ENCODE measurements around the gene CHMP4A. TPM values are rescaled to one million over a fixed set of nuclear protein-coding genes. Genes with fewer than 3 reads are reported as not detected.

Gene CHMP4A
- total and polyA plus RNA-seq, 2 of the 13 experiments (the other 11 are each of a cell fraction or from before 2014, with no cell fraction given) = 83.6 to 113 TPM

DNA sequence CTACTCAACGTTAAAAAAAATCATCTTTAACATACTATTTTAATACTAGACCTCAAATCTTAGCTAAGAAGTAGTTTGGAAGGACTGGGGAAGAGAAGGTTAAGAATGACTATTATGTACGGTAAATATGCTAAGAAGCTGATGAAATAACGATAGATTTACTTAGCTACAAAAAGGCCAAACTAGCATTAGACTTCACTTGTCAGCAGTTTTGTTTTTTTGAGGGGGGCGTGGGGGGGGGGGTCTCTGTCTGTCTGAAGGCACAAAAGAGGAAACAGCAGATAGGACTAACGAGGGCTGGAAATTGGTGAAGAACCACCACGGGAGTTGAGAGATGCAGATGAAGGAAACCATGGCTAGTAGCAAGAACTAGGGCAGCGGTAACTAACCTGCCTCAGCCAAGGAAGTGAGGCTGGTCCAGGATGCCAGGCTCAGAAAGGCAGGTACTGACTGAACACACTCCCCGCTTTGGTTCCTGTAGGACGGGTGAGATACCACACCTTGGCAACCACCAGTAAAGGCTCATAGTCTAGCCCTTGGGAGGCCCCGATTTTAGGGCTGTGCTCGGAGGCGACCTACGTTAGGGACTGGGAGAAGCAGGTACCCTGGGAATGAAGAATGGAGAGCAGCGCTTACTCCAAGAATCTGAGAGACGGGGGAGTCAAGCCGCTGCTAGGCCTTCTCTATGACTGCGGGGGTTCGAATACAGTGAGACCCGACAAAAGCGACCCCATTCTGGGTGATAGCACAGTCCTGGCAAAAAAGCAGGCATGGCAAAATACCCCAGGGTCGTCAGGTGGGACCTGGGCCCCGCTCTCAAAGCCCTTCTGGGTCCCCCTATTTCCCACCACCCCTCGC lies 18.2 kb upstream of the CHMP4A start (continued):
- TF ChIP-seq ETV6 (CRISPR knock-in tag; conservative IDR thresholded peaks at IDR 0.05) (no peak), ZNF136 (CRISPR knock-in tag; IDR thresholded peaks at IDR 0.05; ENCODE audit: low read depth) (0 out of 2 replicates have a peak, but pooled peaks have one; percentile 10), SRY (CRISPR knock-in tag; IDR thresholded peaks at IDR 0.05) (peak; percentile 68; the same call in 1 of the 2 replicates), ZNF383 (CRISPR knock-in tag; IDR thresholded peaks at IDR 0.05; ENCODE audit: borderline replicate concordance) (peak; percentile 64; the same call in 1 of the 2 replicates), NR2F2 (IDR thresholded peaks at IDR 0.05; ENCODE audit: borderline replicate concordance, low read depth) (no peak), ZNF318 (CRISPR knock-in tag; IDR thresholded peaks at IDR 0.05) (peak; percentile 92; the same call in 1 of the 2 replicates), SNAI1 (CRISPR knock-in tag; IDR thresholded peaks at IDR 0.05; ENCODE audit: borderline replicate concordance) (no peak), RFXANK (CRISPR knock-in tag; IDR thresholded peaks at IDR 0.05) (no peak; the same call in 1 of the 2 replicates), PHF8 (CRISPR knock-in tag; IDR thresholded peaks at IDR 0.05) (no peak), SMARCE1 (IDR thresholded peaks at IDR 0.05; ENCODE audit: borderline replicate concordance) (no peak), ZNF619 (CRISPR knock-in tag; IDR thresholded peaks at IDR 0.05) (peak; percentile 95), ZNF724P (CRISPR knock-in tag; IDR thresholded peaks at IDR 0.05; ENCODE audit: borderline replicate concordance) (0 out of 2 replicates have a peak, but pooled peaks have one; percentile 84), ZNF468 (CRISPR knock-in tag; IDR thresholded peaks at IDR 0.05) (no peak), ARNTL (CRISPR knock-in tag; IDR thresholded peaks at IDR 0.05) (peak; percentile 51; the same call in 1 of the 2 replicates), ZNF557 (CRISPR knock-in tag; IDR thresholded peaks at IDR 0.05) (no peak), TIGD3 (CRISPR knock-in tag; IDR thresholded peaks at IDR 0.05; ENCODE audit: borderline replicate concordance) (no peak), ZNF782 (CRISPR knock-in tag; IDR thresholded peaks at IDR 0.05; ENCODE audit: borderline replicate concordance) (peak; percentile 39; the same call in 1 of the 2 replicates), ZC3H4 (CRISPR knock-in tag; IDR thresholded peaks at IDR 0.05; ENCODE audit: borderline replicate concordance) (peak; percentile 92), ZIK1 (CRISPR knock-in tag; IDR thresholded peaks at IDR 0.05; ENCODE audit: borderline replicate concordance, low read depth) (no peak), HES4 (CRISPR knock-in tag; IDR thresholded peaks at IDR 0.05; ENCODE audit: borderline replicate concordance) (no peak; the same call in 1 of the 2 replicates), KAT7 (CRISPR knock-in tag; IDR thresholded peaks at IDR 0.05; ENCODE audit: borderline replicate concordance) (no peak)

All from HepG2 (cell line).